Smooth muscle cell of the umbilical artery (primary cell): ENCODE results near the gene OSGEPL1. TPM values are rescaled to one million over a fixed set of nuclear protein-coding genes. Genes with fewer than 3 reads are reported as not detected.

Experiments used
- total RNA-seq: library from RNA; depleted of rRNA; stranded (reverse); fragments of >200 nt; gene quantifications from 2 replicates; pipeline ENCODE4 v1.2.3, GENCODE V29; 2014

Gene OSGEPL1
- total RNA-seq: 9.9 and 11.3 TPM in 2 replicates

GRCh38 chr2:189762551-189763298, at the start of gene OSGEPL1:
Gene OSGEPL1 (minus strand): TSS chr2:189762792. CDS start chr2:189761640, 1,152 bp downstream.

GRCh38 chr2:189783927-189784867, 21.6 kb upstream of the OSGEPL1 start, which contains the start of the genes ORMDL1 and PMS1:
Gene ORMDL1 (minus strand): TSS chr2:189784339. CDS start chr2:189782595, 1,744 bp downstream.
Gene PMS1 (plus strand): TSS chr2:189784450. CDS start chr2:189791810, 7,360 bp downstream.

Other genes with a start within 250 kb of the OSGEPL1 start
- 8.2 and 20.2 TPM in 2 replicates for gene SLC40A1, start 182.0 kb downstream of the OSGEPL1 start, total RNA-seq
- gene ASNSD1, start 101.3 kb downstream of the OSGEPL1 start, total RNA-seq: 62.7 and 64.5 TPM in 2 replicates
- 4.2 and 5.0 TPM in 2 replicates for gene ANKAR, start 88.1 kb downstream of the OSGEPL1 start, total RNA-seq
- 60.5 and 80.5 TPM in 2 replicates for gene ORMDL1, start 21.5 kb upstream of the OSGEPL1 start, total RNA-seq
- 30.5 and 33.3 TPM in 2 replicates for gene PMS1, start 21.7 kb upstream of the OSGEPL1 start, total RNA-seq